HepG2 (cell line): ENCODE results near the gene DENND5A.

Experiments used
- CTCF ChIP-seq: sonication (generic); formaldehyde crosslinking; IDR thresholded peaks from 2 replicates; pipeline ENCODE4 v1.5.0; 2020; ENCODE audit warnings: mild to moderate bottlenecking, missing genetic modification reagents, moderate library complexity
- EZH2 ChIP-seq: conservative IDR thresholded peaks from 2 replicates; pipeline ENCODE4 v1.6.1; 2012; ENCODE audit warnings: mild to moderate bottlenecking, low read depth, low read length, moderate library complexity
- IRF2 ChIP-seq: IDR thresholded peaks from 2 replicates; pipeline ENCODE4 v1.6.1; 2018; ENCODE audit warnings: missing genetic modification reagents, missing compliant biosample characterization
- NPAS2 ChIP-seq: sonication (generic); formaldehyde crosslinking; IDR thresholded peaks from 2 replicates; pipeline ENCODE4 v1.8.0; 2022; ENCODE audit warnings: mild to moderate bottlenecking, missing genetic modification reagents, borderline replicate concordance
- NR3C1 ChIP-seq: sonication (generic); formaldehyde crosslinking; IDR thresholded peaks from 2 replicates; pipeline ENCODE4 v1.4.0; 2020; ENCODE audit warnings: missing genetic modification reagents
- SIX1 ChIP-seq: sonication (generic); formaldehyde crosslinking; IDR thresholded peaks from 2 replicates; pipeline ENCODE4 v1.4.0; 2020; ENCODE audit warnings: missing genetic modification reagents, borderline replicate concordance
- TFAP4 ChIP-seq: sonication (generic); IDR thresholded peaks from 2 replicates; pipeline ENCODE4 v1.6.1; 2016; ENCODE audit warnings: low read depth, borderline replicate concordance

GRCh38 chr11:9169595-9170295, 95.4 kb downstream of the DENND5A start:
- TF ChIP-seq NPAS2: no peak
- TF ChIP-seq SIX1 (CRISPR knock-in tag): no peak
- no peak for TF ChIP-seq IRF2 (CRISPR knock-in tag)
- no peak for TF ChIP-seq EZH2
- TF ChIP-seq NR3C1: no peak
- TF ChIP-seq CTCF (CRISPR knock-in tag): no peak
- TF ChIP-seq TFAP4: no peak
